KMS-11 (cell line): ENCODE measurements around the gene EID2B.

Source experiments
- H2AFZ ChIP-seq: fragments of 200-600 bp; sonication (generic); 2 replicates; pipeline ENCODE4 v1.6.1; 2016; ENCODE audit warnings: antibody characterized with exemption, mixed run types, low read depth
- H3K27ac ChIP-seq: fragments of 200-600 bp; sonication (generic); 2 replicates; pipeline ENCODE4 v1.6.1; 2016; ENCODE audit warnings: mild to moderate bottlenecking, mixed run types
- H3K27me3 ChIP-seq: fragments of 200-600 bp; sonication (generic); 2 replicates; pipeline ENCODE4 v1.6.1; 2017; ENCODE audit warnings: mild to moderate bottlenecking, low read depth, mixed run types, moderate library complexity; ENCODE audit not compliant: insufficient read depth
- H3K36me3 ChIP-seq: fragments of 200-600 bp; sonication (generic); 2 replicates; pipeline ENCODE4 v1.6.1; 2017; ENCODE audit warnings: mild to moderate bottlenecking, mixed run types; ENCODE audit not compliant: insufficient read depth
- H3K4me1 ChIP-seq: fragments of 200-600 bp; sonication (generic); 2 replicates; pipeline ENCODE4 v1.6.1; 2016; ENCODE audit warnings: mild to moderate bottlenecking, low read depth, mixed run types; ENCODE audit not compliant: poor library complexity, severe bottlenecking
- H3K4me2 ChIP-seq: fragments of 200-600 bp; sonication (generic); 2 replicates; pipeline ENCODE4 v1.7.0; 2016; ENCODE audit warnings: mild to moderate bottlenecking, mixed run types
- H3K4me3 ChIP-seq: fragments of 200-600 bp; sonication (generic); IDR thresholded peaks from 2 replicates; pipeline ENCODE4 v1.6.1; 2017; ENCODE audit warnings: low read depth, low read length, mixed read lengths; ENCODE audit not compliant: insufficient read depth
- H3K79me2 ChIP-seq: fragments of 200-600 bp; sonication (generic); 2 replicates; pipeline ENCODE4 v1.6.1; 2016; ENCODE audit warnings: low read depth, mixed run types; ENCODE audit not compliant: insufficient read depth
- H3K9ac ChIP-seq: fragments of 200-600 bp; sonication (generic); 2 replicates; pipeline ENCODE4 v1.6.1; 2016; ENCODE audit warnings: mild to moderate bottlenecking, mixed run types
- H4K20me1 ChIP-seq: fragments of 200-600 bp; sonication (generic); 2 replicates; pipeline ENCODE4 v1.6.1; 2016; ENCODE audit warnings: mild to moderate bottlenecking, mixed run types; ENCODE audit not compliant: insufficient read depth
- CTCF ChIP-seq: fragments of 200-600 bp; sonication (generic); conservative IDR thresholded peaks from 2 replicates; pipeline ENCODE4 v1.6.1; 2017; ENCODE audit warnings: low read depth, mild to moderate bottlenecking, antibody characterized with exemption, low read length, moderate library complexity, mixed read lengths

EID2B gene

GRCh38 chr19:39540333-39540673 is 7.7 kb upstream of the EID2B start:
- H3K27me3 ChIP-seq: no peaks in the 10 kb centered on the region
- peak; percentile 73 for TF ChIP-seq CTCF
- peaks cover 5% of the 10 kb centered on the region; the same call in 1 of the 2 replicates for H3K79me2 ChIP-seq
- no peaks in the 10 kb centered on the region for H4K20me1 ChIP-seq
- H3K4me3 ChIP-seq: no peak overlapping the region
- no peaks in the 10 kb centered on the region for H3K36me3 ChIP-seq
- peak overlapping the region; percentile 77; the same call in 1 of the 2 replicates for H3K9ac ChIP-seq
- no peak overlapping the region for H3K27ac ChIP-seq
- H3K4me2 ChIP-seq: peak overlapping the region; percentile 36
- H2AFZ ChIP-seq: peak overlapping the region; percentile 57
- peaks cover 19% of the 10 kb centered on the region for H3K4me1 ChIP-seq

- peak within 1 kb of the TSS; percentile 44 for H3K27ac ChIP-seq
- no peak within 1 kb of the TSS for H3K4me3 ChIP-seq
- no peaks in the 10 kb centered on the region for H4K20me1 ChIP-seq
- H3K36me3 ChIP-seq: no peaks in the 10 kb centered on the region
- H3K9ac ChIP-seq: peak within 1 kb of the TSS; percentile 77
- H3K4me1 ChIP-seq: peaks cover 19% of the 10 kb centered on the region
- no peaks in the 10 kb centered on the region for H3K27me3 ChIP-seq
- peak within 1 kb of the TSS; percentile 63 for H3K4me2 ChIP-seq
- TF ChIP-seq CTCF: no peak
- H2AFZ ChIP-seq: peak within 1 kb of the TSS; percentile 57
- H3K79me2 ChIP-seq: peaks cover 5% of the 10 kb centered on the region; the same call in 1 of the 2 replicates
Measured at GRCh38 chr19:39539518-39540332, 7.1 kb upstream of the EID2B start, which contains the start of gene EID2. Gene EID2 (minus strand): TSS chr19:39540161. CDS start chr19:39540079, 82 bp downstream.

GRCh38 chr19:39539165-39539517 is 6.5 kb upstream of the EID2B start:
- Histone ChIP-seq H3K79me2 (peaks cover 5% of the 10 kb centered on the region; the same call in 1 of the 2 replicates), H3K4me2 (peak overlapping the region; percentile 63), H3K36me3 (no peaks in the 10 kb centered on the region), H3K4me3 (no peak overlapping the region), H3K27me3 (no peaks in the 10 kb centered on the region), H2AFZ (peak overlapping the region; percentile 57), H3K27ac (0 out of 2 replicates have a peak overlapping the region, but pooled peaks have one; percentile 13), H4K20me1 (no peaks in the 10 kb centered on the region), H3K4me1 (peaks cover 19% of the 10 kb centered on the region), H3K9ac (peak overlapping the region; percentile 77; the same call in 1 of the 2 replicates)
- no peak for TF ChIP-seq CTCF

GRCh38 chr19:39533791-39534190 is 1.1 kb upstream of the EID2B start:
- H3K27me3 ChIP-seq: no peaks in the 10 kb centered on the region
- no peak for TF ChIP-seq CTCF
- H3K4me1 ChIP-seq: peaks cover 25% of the 10 kb centered on the region
- no peaks in the 10 kb centered on the region for H3K36me3 ChIP-seq
- H3K4me2 ChIP-seq: no peak overlapping the region
- no peak overlapping the region for H3K4me3 ChIP-seq
- peaks cover 18% of the 10 kb centered on the region; the same call in 1 of the 2 replicates for H3K79me2 ChIP-seq
- no peaks in the 10 kb centered on the region for H4K20me1 ChIP-seq
- no peak overlapping the region for H3K9ac ChIP-seq
- no peak overlapping the region for H3K27ac ChIP-seq
- no peak overlapping the region for H2AFZ ChIP-seq
